ENCODE measurements around the gene SCGB2A2.

The SCGB2A2 gene

GRCh38 chr11:62322524-62322923 is 52.6 kb downstream of the SCGB2A2 start:
- H3K4me2 ChIP-seq (ENCODE audit: low read depth, low read length): no peak overlapping the region
- H4K20me1 ChIP-seq (ENCODE audit: insufficient read depth, low read length): no peaks in the 10 kb centered on the region
- no peaks in the 10 kb centered on the region for H3K27me3 ChIP-seq (replicated peaks; ENCODE audit: insufficient read depth, low read length)
- H3K9ac ChIP-seq (ENCODE audit: low read length): no peak overlapping the region
- H3K27ac ChIP-seq (ENCODE audit: low read length): no peak overlapping the region
- no peak overlapping the region for H3K4me3 ChIP-seq (ENCODE audit: low read length)
- no peaks in the 10 kb centered on the region for H3K4me1 ChIP-seq (ENCODE audit: low read length)
- H3F3A ChIP-seq (ENCODE audit: insufficient read depth, low read length): no peaks in the 10 kb centered on the region
- no peaks in the 10 kb centered on the region for H3K79me2 ChIP-seq (ENCODE audit: low read length)
- H2AFZ ChIP-seq (ENCODE audit: low read length): no peak overlapping the region
- no peaks in the 10 kb centered on the region for H3K36me3 ChIP-seq (replicated peaks; ENCODE audit: insufficient read depth, low read length)
- no peak for TF ChIP-seq CTCF (IDR thresholded peaks at IDR 0.05; ENCODE audit: low read length)
- TF ChIP-seq EZH2 (optimal IDR thresholded peaks at IDR 0.05; ENCODE audit: low read depth, low read length): no peak
- no peak for TF ChIP-seq EZH2phosphoT487 (IDR thresholded peaks at IDR 0.05; ENCODE audit: low read length)
- H3K9me3 ChIP-seq (replicated peaks; ENCODE audit: insufficient read depth, low read length): no peaks in the 10 kb centered on the region
- DNase-seq: no peak
- H3K9me2 ChIP-seq (replicated peaks; ENCODE audit: insufficient read depth, low read length): no peaks in the 10 kb centered on the region

All from MM.1S (cell line).